GM19438 (cell line): Measurements from ENCODE around the gene NDUFA5.
"Not testable (repeated sequence)": the region's sequence is repeated elsewhere in the genome, so short reads cannot be mapped to it uniquely, and the experiment has no call there.

Source experiments
- ATAC-seq: cut with Tn5 transposase; IDR thresholded peaks from one replicate; pipeline ENCODE4 v1.9.1; 2021; ENCODE audit warnings: low read depth; ENCODE audit not compliant: unreplicated experiment

NDUFA5 gene

DNA sequence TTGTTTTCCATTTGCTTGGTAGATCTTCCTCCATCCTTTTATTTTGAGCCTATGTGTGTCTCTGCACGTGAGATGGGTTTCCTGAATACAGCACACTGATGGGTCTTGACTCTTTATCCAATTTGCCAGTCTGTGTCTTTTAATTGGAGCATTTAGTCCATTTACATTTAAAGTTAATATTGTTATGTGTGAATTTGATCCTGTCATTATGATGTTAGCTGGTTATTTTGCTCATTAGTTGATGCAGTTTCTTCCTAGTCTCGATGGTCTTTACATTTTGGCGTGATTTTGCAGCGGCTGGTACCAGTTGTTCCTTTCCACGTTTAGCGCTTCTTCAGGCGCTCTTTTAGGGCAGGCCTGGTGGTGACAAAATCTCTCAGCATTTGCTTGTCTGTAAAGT, 31.1 kb downstream of the NDUFA5 start:
- not testable (repeated sequence) for ATAC-seq

DNA sequence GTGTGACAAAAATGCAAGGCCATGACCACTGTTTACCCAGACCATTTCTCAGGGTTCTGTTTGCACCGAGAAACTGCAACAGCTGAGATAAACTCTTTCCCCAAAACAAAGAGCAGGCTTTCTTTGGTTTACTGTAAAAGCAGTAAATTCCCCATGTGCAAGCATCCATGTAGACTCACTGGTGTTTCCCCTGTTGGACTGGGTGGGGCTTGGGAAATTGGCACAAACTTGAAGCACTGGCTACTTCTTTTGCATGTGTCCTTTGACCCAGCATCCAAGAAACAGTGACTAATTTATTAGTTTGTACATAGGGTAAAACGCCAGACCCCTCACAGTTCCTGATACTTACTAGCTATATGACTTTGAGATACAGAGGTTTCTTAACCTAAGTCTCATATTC, 35.6 kb downstream of the NDUFA5 start:
- no peak for ATAC-seq

DNA sequence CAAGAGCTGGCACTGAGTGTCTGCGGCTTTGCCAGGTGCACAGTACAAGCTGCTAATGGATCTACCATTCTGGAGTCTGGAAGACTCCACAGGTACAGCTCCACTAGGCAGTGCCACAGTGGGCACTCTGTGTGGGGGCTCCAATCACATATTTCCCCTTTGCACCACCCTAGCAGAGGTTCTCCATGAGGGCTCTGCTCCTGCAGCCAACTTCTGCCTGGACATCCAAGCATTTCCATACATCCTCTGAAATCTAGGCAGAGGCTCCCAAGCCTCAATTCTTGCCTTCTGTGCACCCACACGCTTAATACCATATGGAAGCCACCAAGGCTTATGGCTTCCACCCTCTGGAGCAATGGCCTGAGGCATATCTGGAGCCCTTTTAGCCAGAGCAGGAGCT, 52.4 kb downstream of the NDUFA5 start:
- no peak for ATAC-seq

DNA sequence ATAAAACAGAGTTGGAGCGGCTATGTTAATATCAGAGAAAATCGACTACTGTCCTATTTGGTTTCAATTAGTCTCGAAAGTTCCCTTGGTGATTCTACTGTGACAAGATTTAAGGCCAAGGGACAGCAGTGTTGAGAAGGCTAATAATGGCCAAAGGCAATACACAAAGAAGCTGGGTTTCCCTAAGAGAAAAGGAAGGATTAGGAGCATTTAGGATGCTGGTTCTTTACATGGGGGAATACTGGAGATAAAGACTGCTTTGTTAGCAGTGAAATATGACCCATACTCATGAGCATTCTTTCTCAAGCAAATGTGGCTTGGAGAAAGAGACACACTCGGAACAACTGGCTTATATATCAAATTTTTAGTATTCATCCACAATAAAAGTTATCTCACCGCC, 55.4 kb downstream of the NDUFA5 start:
- no peak for ATAC-seq

DNA sequence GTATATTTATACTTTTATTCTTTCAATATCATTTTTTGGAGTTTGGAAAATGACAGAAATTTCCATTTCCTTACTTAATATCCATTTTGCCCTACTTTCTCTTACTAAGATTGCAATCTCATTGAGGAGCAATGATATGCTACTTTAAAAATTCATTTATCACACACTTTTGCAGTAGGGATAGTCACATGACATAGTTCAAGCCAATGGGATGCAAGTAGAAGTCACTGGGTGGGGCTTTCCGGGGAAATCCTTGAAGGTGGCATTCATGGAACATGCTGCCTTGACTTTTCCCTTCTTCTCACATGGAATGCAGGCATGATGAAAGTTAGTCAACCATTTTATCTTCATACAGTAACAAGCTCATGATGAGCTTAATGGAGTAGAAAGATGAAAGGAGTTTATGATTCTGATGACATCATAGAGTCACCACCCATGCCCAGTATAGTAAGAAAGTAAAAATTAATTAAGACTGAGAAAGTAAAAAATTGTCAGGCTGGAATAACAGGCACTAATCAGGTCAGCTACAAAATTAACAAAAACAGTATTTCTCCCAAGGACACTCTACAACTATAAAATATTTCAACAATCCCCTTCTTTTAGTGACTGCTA, 56.6 kb downstream of the NDUFA5 start:
- ATAC-seq, result no peak

DNA sequence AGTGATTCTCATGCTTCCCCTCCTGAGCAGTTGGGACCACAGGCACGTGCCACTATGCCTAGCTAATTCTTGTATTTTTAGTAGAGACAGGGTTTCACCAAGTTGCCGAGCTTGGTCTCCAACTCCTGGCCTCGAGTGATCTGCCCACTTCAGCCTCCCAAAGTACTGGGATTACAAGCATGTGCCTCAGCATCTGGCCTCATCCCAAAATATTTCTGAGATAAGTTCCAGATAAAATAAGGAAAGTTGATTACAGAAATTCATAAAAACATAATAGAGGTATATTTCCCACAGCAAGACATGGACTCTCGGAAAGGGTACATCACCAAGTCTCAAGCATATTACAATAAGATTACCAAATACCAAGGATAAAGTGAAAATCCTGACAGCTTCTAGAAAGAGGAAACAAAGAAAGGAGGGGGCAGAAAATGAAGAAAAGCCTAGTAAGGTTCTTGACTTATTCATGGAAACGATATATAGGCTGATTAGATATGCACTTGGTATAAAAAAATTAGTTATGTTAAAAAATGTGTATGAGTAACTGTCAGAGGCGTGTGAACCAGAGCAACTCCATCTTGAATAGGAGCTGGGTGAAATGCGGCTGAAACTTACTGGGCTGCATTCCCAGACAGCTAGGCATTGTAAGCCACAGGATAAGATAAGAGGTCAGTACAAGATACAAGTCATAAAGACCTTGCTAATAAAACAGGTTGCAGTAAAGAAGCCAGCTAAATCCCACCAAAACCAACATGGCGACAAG, 58.2 kb downstream of the NDUFA5 start:
- ATAC-seq, result no peak

DNA sequence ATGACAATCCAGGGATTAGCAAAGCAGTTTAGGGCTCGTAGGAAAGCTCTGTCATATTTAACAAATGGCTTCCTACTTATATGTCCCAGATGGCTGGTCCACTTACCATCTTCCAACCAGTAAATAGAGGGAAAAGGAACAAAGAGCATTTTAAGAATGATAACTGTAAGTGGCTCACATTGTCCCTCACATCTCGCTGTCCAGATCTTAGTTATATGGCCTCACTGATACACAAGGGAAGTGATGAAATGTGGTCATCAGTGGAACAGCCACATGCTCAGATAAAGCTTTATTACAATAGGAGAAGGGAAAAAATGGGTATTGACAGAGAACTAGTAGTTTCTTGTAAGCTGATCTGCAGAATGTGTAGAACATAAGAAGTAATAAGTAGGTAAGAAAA, 59.0 kb downstream of the NDUFA5 start:
- no peak for ATAC-seq

DNA sequence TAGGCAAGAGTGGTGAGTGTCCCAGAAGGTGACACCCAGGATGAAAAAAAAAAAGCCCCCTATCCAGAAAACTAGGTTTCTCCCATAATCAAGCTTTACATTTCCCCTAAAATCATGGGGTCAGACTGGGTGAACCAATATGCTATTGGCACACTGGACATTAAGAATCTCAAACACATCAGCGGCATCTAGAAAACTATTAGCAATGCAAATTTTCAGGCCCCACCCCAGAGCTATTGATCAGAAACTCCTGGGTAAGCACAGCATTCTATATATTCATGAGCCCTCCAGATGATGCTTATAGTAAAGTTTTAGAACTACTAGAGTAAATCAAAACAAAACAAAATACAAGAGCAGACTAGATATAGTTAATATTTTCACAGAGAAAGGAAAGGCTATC, 59.6 kb downstream of the NDUFA5 start:
- ATAC-seq, result no peak

DNA sequence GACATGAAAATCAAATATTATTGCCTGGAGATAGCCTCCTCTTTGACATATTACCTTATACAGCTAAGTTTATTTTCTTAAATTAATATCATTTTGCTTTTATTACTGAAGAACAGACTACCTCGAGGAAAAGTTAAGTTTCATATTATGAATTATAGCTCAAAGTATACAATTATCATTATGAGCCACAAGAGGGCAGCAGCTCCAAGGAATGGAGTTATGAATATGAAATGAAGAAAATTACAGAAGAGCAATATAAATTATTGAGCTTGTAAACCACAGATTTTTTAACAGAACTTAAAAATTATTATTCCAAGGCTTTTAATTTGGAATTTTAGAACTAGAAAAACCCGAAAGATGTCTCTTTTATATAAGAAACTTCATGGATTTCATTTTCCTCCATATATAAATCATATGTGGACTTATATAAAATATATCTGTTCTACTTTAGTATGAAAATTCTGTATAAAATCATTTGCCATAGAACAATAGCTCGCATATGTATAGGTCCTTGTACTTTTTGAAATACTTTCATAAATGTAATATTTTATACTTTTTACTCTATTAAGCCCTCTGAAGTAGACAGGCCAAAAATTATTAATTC, 63.3 kb downstream of the NDUFA5 start:
- ATAC-seq, result no peak

DNA sequence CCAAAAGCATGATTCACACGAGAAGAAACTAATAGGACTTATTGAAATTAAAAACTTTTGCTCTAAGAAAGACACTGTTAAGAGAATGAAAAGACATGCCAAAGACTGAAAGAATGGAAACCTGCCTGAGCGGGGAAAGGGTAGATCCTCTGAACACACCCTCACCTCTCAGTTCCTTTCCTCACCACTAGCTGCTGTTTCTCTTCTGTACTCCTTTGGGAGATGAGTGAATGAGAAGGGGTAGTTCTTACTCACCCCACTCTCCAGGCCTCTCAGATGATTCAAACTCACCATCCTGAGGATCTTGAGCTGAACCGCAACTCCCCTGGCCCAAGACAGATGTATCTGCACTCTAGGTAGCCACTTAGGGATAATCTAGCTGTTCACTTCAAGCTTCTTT, 65.1 kb downstream of the NDUFA5 start:
- ATAC-seq, result no peak
